NCI-H446 treated with DMSO at 0.1 percent for 48 hours (cell line): Measurements from ENCODE around the gene ASTL.
"Not testable (repeated sequence)": the region's sequence is repeated elsewhere in the genome, so short reads cannot be mapped to it uniquely, and the experiment has no call there.

Experiments
- DNase-seq: peaks from one replicate; lab custom pipeline; 2025; lab: John Stamatoyannopoulos, UW

Gene ASTL

DNA sequence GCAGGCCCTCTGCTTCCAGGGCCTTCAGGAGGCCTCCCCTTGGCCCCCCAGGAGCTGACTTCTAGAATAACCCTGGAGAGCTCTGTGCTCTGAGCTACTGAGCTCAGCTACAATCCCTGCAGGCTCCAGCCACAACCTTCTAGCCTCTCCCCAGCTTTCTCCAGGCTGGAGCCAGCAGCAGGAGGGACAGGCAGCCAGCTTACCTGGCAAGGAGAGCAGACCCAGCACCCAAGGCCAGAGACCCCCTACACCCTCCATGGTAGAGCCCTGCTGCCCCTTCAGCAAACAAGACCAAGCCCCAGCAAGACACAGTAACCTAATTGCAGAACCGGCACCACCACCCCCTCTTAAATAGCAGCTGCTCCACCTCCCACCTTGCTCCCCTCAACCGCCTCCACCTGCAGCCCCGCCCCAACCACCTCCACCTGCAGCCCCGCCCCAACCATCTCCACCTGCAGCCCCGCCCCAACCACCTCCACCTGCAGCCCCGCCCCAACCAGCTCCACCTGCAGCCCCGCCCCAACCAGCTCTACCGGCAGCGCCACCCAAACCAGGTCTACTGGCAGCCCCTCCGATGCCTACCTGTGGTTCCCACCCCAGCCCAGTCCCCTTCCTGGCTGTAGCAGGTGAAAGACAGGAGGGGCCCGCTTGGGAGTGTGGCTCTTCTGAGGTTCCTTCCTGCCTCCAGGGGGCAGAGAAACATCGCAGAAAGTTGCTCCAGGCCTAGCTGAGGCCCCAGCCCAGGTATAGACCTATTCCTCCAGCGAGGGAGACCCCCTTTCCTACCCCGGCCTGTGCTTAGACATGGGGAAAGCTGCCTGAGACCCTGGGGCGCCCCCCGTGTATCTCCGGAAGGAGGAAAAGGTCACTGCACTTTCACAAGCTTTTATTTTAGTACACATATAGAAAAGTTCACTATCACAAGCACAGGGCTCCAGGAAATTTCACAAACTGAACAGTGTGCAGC, at the start of gene ASTL:
TSS of gene ASTL (minus strand) at position 324 of the 967 bp plus-strand sequence. CDS start at position 258, 66 bp downstream.
- DNase-seq: no peak

DNA sequence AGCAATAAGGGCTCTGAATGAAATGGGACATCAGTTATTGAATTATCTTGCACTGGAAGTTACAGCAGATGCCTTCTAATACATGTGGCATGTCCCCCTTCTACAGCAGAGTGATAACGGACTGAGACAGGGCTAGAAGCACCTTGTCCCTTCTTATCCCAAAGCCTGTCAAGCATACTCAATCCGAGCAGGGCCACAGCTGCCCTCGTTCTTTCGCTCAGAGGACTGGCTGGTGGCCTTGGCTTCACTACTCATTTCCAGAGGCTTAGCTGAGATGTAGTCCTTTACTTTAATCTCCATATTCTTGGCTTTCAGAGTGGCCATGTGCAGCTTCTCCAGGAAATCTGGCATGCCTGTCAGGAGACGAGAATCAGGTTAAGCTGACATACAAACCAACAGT, 48.3 kb upstream of the ASTL start:
- no peak for DNase-seq

DNA sequence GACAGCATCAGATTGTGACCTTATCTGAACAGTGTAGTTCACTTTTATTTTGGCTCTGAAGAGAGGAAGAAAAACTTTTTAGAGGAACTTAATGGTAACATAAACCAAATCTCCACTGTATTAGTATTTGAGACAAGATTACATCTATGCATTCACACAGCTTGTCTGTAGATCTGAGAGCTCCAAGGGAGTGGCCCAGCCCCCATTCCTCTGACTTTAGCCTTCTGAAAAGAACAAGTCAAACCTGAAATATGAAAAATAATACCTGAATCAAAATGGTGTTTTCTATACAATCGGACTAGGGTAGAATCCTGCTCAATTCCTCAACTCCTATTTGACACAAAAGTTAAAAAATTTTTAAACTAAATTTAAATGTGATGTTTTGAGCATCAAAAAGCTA, 47.2 kb upstream of the ASTL start:
- DNase-seq: no peak

DNA sequence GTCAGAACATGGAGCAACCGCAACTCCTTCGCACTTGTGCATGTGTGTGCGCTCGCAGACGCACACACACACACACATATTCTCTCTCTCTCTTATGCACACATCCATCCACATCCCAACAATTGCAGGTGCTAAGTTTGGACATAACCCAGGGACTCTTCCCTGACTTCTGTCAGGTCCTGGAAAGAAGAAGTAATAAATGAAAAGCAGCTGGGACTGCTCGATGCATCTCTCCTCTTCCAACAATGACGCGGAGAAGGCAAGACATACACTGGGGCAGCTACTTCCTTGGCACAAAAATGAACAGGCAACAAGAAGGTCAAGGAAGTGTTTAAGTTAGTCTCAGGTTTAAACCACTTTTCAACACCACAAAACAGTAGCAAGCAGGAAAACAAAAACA, 46.7 kb upstream of the ASTL start:
- no peak for DNase-seq

DNA sequence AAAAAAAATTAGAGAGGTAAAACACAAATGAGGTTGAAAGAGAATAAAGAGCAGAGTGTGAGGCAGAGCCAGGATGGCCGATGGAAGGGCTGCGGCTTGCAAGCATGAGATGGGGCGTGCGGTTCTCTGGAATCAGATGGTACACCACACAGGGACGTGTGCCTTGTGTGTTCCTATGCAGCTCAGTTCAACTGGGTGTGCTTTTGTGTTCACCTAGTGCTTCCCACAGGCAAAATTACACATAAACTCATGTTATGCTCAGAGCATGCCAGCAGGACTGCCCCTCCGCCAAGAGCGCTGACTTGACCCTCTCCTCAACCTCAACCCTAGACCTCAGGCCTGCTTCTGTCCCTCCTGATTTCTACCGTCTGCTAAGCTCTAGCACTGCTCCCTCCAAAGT, 45.9 kb upstream of the ASTL start:
- no peak for DNase-seq

DNA sequence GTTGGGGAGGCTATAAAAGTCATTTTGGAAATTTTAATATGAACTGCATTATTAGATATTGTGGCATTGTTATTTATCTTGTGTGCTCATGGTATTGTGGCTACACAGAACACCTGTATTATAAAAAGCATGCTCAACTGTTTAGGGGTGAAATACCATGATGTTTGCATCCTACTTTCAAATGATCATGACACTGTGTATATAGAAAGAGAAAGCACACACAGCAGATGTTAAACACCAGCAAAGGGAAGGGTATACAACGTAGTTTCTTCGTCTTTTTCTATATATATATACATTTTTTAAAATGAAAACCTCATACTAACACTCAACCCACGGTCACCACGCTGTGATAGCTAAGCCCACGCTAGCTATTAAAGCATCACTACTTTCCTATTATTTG, 43.2 kb upstream of the ASTL start:
- DNase-seq: no peak

GRCh38 chr2:96180521-96180920, 42.2 kb upstream of the ASTL start:
- DNase-seq: no peak

DNA sequence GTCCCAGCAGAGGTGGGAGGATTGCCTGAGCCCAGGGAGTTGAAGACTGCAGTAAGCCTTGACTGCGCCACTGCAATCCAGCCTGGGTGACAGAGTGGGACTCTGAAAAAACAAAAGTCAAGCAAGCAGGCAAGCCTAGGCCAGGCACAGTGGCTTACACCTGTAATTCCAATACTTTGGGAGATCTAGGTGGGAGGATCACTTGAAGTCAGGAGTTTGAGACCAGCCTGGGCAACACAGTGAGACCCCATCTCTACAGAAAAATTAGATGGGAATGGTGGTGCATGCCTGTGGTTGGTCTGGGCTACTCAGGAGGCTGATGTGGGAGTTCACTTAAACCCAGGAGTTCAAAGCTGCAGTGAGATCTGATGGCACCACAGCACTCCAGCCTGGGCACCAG, 41.7 kb upstream of the ASTL start:
- DNase-seq: no peak

DNA sequence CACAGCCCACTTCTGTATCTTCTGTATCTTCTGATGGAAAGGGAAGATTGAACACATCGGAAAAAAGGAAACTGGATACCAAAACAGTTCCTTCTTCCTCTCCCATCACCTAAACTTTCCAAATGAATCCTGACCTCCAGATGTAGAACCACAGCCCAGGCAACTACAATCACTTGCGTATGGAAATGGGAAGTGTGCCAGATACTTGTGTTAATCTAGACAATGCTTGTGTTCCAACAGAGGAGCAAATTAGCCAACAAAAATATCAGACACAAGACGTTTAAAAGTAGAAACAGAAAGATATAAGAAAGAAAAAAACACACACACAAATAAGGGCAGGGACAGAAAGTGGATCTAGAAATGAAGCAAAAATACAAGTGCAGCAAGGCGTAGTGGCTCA, 38.4 kb upstream of the ASTL start:
- DNase-seq: no peak

- no peak for DNase-seq
These were observed 37.6 kb upstream of the ASTL start for GRCh38 chr2:96175951-96176350.

GRCh38 chr2:96174251-96175144, 36.2 kb upstream of the ASTL start:
- DNase-seq: peak; percentile 12

- no peak for DNase-seq
These were observed 33.5 kb upstream of the ASTL start for GRCh38 chr2:96171831-96172230.

GRCh38 chr2:96170626-96171025, 32.3 kb upstream of the ASTL start:
- no peak for DNase-seq

DNA sequence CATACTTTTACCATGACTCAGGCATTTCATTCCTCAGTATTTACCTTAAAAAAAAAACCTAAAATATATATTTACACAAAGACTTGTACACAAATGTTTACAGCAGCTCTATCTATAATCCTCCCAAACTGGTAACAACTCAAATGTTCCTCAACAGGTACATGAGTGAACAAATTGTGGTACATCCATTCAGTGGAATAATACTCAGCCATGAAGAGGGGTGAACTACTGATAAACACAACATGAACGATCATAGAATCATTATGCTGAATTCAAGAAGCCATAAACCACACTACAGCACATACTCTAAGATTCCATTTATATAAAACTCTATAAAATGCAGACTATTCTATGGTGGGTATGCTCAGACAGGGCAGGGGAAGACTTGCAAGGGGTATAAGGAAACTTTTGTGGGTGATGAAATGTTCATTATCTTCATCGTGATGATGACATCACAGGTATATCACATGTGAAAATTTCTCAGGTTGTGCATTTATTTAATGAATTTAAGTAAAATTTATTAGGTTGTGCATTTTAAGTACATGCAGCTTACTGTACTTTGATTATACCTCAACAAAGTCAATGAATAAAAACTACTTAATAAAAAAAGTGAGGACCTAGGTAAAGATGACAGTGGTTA, 31.7 kb upstream of the ASTL start:
- no peak for DNase-seq

- no peak for DNase-seq
These were observed 29.2 kb upstream of the ASTL start for GRCh38 chr2:96167407-96168013.

GRCh38 chr2:96164459-96165184, 26.3 kb upstream of the ASTL start:
- no peak for DNase-seq

GRCh38 chr2:96163768-96164429, 25.6 kb upstream of the ASTL start:
- no peak for DNase-seq

- no peak for DNase-seq
These were observed 25.1 kb upstream of the ASTL start for GRCh38 chr2:96163415-96163767.

DNA sequence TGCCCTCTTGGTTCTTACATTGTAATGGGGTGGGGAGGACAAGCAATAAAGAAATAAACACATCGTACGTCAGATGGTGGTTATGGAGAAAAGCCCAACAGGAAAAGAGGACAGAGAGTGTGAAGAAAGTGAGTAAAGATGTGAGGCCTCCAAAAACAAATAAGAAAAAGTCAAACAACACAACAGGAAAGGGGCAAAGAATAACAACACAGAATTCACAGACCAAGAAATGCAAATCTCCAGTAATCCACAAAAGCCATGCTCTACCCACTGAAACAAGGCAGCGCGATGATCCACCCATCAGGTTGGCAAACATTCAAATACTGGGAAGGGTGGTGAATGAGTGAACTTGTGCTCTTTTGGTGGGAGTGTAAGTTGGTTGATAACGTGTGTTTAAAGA, 23.6 kb upstream of the ASTL start:
- DNase-seq: no peak

DNA sequence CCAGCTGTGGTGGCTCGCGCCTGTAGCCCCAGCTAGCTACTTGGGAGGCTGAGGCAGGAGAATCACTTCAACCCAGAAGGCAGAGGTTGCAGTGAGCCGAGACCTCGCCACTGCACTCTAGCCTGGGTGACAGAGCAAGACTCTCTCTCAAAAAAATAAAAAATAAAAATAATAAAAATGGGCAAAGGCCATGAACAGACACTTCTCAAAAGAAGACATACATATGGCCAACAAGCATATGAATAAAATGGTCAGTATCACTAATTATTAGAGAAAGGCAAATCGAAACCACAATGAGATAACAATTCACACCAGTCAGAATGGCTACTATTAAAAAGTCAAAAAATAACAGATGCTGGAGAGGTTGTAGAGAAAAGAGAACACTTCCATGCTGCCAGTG, 22.1 kb upstream of the ASTL start:
- not testable (repeated sequence) for DNase-seq
